GM19468 (cell line): ENCODE results near the gene GARIN6.
"Not testable (repeated sequence)": the region's sequence is repeated elsewhere in the genome, so short reads cannot be mapped to it uniquely, and the experiment has no call there.

Experiments used
- ATAC-seq: cut with Tn5 transposase; IDR thresholded peaks from one replicate; pipeline ENCODE4 v1.9.1; 2021; ENCODE audit warnings: mild to moderate bottlenecking, moderate library complexity, moderate number of reproducible peaks; ENCODE audit not compliant: unreplicated experiment; ENCODE audit errors: extremely low read depth

Gene GARIN6

GRCh38 chr12:99647453-99647852, at the start of gene GARIN6:
Gene GARIN6 (plus strand): TSS chr12:99647753. CDS start chr12:99648175, 422 bp downstream.
- ATAC-seq = no peak

- ATAC-seq = no peak
Measured at GRCh38 chr12:99598785-99599184, 48.8 kb upstream of the GARIN6 start.

- ATAC-seq = peak; percentile 91
Measured at GRCh38 chr12:99600388-99600787, 47.2 kb upstream of the GARIN6 start.

GRCh38 chr12:99609455-99610181, 37.9 kb upstream of the GARIN6 start:
- no peak for ATAC-seq

- no peak for ATAC-seq
Measured at GRCh38 chr12:99611117-99611516, 36.4 kb upstream of the GARIN6 start.

GRCh38 chr12:99611599-99611998, 36.0 kb upstream of the GARIN6 start:
- ATAC-seq = no peak

GRCh38 chr12:99618657-99619056, 28.9 kb upstream of the GARIN6 start:
- ATAC-seq = no peak

GRCh38 chr12:99619389-99620158, 28.0 kb upstream of the GARIN6 start:
- ATAC-seq = no peak

GRCh38 chr12:99620159-99620479, 27.4 kb upstream of the GARIN6 start:
- no peak for ATAC-seq

GRCh38 chr12:99624591-99624990, 23.0 kb upstream of the GARIN6 start:
- not testable (repeated sequence) for ATAC-seq

GRCh38 chr12:99627459-99627858, 20.1 kb upstream of the GARIN6 start:
- no peak for ATAC-seq

GRCh38 chr12:99644629-99645028, 2.9 kb upstream of the GARIN6 start:
- ATAC-seq = no peak

GRCh38 chr12:99648183-99648582, 630 bp downstream of the GARIN6 start:
- ATAC-seq = no peak

- no peak for ATAC-seq
Measured at GRCh38 chr12:99649551-99649950, 2.0 kb downstream of the GARIN6 start.

GRCh38 chr12:99658671-99659349, 11.3 kb downstream of the GARIN6 start:
- no peak for ATAC-seq

GRCh38 chr12:99670635-99671034, 23.1 kb downstream of the GARIN6 start:
- no peak for ATAC-seq

- no peak for ATAC-seq
Measured at GRCh38 chr12:99680276-99680675, 32.7 kb downstream of the GARIN6 start.

GRCh38 chr12:99686142-99686541, 38.6 kb downstream of the GARIN6 start:
- ATAC-seq = no peak

GRCh38 chr12:99695050-99695449, 47.5 kb downstream of the GARIN6 start:
- ATAC-seq = no peak
